C4-2B (cell line): ENCODE data around the gene LHX5.

Experiments used
- ZFX ChIP-seq: fragments of 450-650 bp; IDR thresholded peaks from 2 replicates; pipeline ENCODE4 v1.6.1; 2017
- TF ChIP-seq, protein P1 (sequence below): fragments of 450-650 bp; conservative IDR thresholded peaks from 2 replicates; pipeline ENCODE4 v1.5.1; 2017; ENCODE audit warnings: mild to moderate bottlenecking

DNA sequence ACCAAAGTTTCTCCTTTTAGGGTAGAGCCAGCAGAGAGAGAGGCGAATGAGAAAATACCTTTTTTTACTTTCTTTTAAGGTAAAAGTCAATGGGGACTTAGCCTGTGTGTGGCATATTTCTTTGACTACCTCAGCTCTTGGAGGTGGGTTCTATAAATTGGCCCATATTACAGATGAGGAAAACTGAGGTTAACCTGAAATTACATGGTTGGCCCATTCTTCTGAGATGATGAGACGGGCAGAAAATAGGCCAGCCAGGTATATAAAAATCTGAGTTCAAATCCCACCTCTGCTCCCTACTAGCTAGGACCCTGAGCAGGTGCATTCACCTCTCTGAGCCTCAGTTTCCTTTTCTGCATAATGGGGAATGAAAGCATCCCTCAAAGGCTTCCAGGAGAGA lies 22.4 kb downstream of the LHX5 start:
- TF ChIP-seq, protein P1, sequence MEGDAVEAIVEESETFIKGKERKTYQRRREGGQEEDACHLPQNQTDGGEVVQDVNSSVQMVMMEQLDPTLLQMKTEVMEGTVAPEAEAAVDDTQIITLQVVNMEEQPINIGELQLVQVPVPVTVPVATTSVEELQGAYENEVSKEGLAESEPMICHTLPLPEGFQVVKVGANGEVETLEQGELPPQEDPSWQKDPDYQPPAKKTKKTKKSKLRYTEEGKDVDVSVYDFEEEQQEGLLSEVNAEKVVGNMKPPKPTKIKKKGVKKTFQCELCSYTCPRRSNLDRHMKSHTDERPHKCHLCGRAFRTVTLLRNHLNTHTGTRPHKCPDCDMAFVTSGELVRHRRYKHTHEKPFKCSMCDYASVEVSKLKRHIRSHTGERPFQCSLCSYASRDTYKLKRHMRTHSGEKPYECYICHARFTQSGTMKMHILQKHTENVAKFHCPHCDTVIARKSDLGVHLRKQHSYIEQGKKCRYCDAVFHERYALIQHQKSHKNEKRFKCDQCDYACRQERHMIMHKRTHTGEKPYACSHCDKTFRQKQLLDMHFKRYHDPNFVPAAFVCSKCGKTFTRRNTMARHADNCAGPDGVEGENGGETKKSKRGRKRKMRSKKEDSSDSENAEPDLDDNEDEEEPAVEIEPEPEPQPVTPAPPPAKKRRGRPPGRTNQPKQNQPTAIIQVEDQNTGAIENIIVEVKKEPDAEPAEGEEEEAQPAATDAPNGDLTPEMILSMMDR, result no peak
- TF ChIP-seq ZFX, result no peak
